A549 (cell line): ENCODE measurements around the gene PLXNA3.

Experiments
- CBX2 ChIP-seq: fragments of 200-600 bp; sonication (generic); IDR thresholded peaks from 2 replicates; pipeline ENCODE4 v1.6.1; 2016; ENCODE audit warnings: low read depth, mild to moderate bottlenecking, borderline replicate concordance
- EP300 ChIP-seq, 2 experiments: fragments of >200 bp; sonication (Bioruptor Twin); formaldehyde crosslinking; IDR thresholded peaks; 2 replicates in 1 of 2; 3 replicates in 1 of 2; pipeline ENCODE4 v1.6.1; 2016 to 2017
- HEYL ChIP-seq: fragments of 250-450 bp; sonication (Bioruptor Pico); IDR thresholded peaks from 2 replicates; pipeline ENCODE4 v1.8.0; 2021; ENCODE audit warnings: mild to moderate bottlenecking, moderate library complexity
- JUNB ChIP-seq: fragments of >200 bp; sonication (Bioruptor Twin); formaldehyde crosslinking; IDR thresholded peaks from 2 replicates; pipeline ENCODE4 v1.6.1; 2016
- NPAS2 ChIP-seq: fragments of 250-450 bp; sonication (Bioruptor Pico); IDR thresholded peaks from 2 replicates; pipeline ENCODE4 v1.8.0; 2022; ENCODE audit warnings: mild to moderate bottlenecking, moderate library complexity, borderline replicate concordance
- NR3C1 ChIP-seq: fragments of >200 bp; sonication (Bioruptor Twin); formaldehyde crosslinking; IDR thresholded peaks from 3 replicates; pipeline ENCODE4 v1.6.1; 2017
- POLR2A ChIP-seq: IDR thresholded peaks from 2 replicates; pipeline ENCODE4 v1.6.1; 2012; ENCODE audit warnings: mild to moderate bottlenecking, low read length
- SMC3 ChIP-seq: fragments of >200 bp; sonication (Bioruptor Twin); formaldehyde crosslinking; IDR thresholded peaks from 3 replicates; pipeline ENCODE4 v1.6.1; 2018; ENCODE audit warnings: inconsistent platforms
- TP53 ChIP-seq: fragments of 250-450 bp; sonication (Bioruptor Pico); IDR thresholded peaks from 2 replicates; pipeline ENCODE4 v1.5.0; 2021; ENCODE audit warnings: mild to moderate bottlenecking, moderate library complexity
- TF ChIP-seq, protein P1 (sequence below): fragments of >200 bp; sonication (Bioruptor Twin); formaldehyde crosslinking; IDR thresholded peaks from 3 replicates; pipeline ENCODE4 v1.5.1; 2016
- TF ChIP-seq, protein P2 (sequence below): fragments of 450-650 bp; IDR thresholded peaks from 2 replicates; pipeline ENCODE4 v1.6.1; 2014; ENCODE audit warnings: antibody characterized with exemption
- TF ChIP-seq, protein P3 (sequence below): IDR thresholded peaks from 2 replicates; pipeline ENCODE4 v1.6.1; 2012
- TF ChIP-seq, protein P4 (sequence below): IDR thresholded peaks from 2 replicates; pipeline ENCODE4 v1.6.1; 2012
- TF ChIP-seq, protein P5 (sequence below): fragments of 150-350 bp; IDR thresholded peaks from 2 replicates; pipeline ENCODE4 v1.6.1; 2014; ENCODE audit warnings: low read depth, mild to moderate bottlenecking, low read length

DNA sequence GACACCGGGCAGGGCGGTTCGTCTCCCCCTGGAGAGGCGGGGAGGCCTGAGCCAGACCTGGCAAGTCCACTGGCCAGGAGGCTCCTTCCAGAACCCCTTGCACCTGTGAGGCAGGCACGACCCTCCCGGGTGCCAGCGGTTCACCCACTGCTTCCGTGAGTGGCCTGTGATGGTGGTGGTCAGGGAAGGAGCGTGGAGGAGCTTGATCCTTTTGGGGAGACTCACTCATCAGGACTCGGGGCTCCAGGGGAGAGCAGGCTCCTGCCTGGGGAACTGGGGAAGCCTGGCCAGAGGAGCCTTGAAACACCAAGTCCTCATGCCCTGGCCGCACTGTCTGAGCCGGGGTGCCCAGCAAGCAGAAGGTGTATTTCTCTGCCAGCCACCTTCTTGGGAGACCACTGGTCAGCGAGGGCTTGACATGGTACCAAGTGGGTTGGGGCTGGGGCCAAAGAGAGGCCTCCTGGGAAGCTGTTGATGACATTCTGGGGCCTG lies 13.3 kb upstream of the PLXNA3 start:
- TF ChIP-seq NPAS2 (CRISPR knock-in tag) (no peak), CBX2 (no peak), JUNB (no peak), SMC3 (no peak), NR3C1 (no peak), EP300 (IDR thresholded peaks at IDR 0.05) (no peak), POLR2A (no peak), HEYL (CRISPR knock-in tag) (no peak), TP53 (CRISPR knock-in tag) (no peak)
- TF ChIP-seq, protein P1, sequence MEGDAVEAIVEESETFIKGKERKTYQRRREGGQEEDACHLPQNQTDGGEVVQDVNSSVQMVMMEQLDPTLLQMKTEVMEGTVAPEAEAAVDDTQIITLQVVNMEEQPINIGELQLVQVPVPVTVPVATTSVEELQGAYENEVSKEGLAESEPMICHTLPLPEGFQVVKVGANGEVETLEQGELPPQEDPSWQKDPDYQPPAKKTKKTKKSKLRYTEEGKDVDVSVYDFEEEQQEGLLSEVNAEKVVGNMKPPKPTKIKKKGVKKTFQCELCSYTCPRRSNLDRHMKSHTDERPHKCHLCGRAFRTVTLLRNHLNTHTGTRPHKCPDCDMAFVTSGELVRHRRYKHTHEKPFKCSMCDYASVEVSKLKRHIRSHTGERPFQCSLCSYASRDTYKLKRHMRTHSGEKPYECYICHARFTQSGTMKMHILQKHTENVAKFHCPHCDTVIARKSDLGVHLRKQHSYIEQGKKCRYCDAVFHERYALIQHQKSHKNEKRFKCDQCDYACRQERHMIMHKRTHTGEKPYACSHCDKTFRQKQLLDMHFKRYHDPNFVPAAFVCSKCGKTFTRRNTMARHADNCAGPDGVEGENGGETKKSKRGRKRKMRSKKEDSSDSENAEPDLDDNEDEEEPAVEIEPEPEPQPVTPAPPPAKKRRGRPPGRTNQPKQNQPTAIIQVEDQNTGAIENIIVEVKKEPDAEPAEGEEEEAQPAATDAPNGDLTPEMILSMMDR = no peak
- TF ChIP-seq, protein P2, sequence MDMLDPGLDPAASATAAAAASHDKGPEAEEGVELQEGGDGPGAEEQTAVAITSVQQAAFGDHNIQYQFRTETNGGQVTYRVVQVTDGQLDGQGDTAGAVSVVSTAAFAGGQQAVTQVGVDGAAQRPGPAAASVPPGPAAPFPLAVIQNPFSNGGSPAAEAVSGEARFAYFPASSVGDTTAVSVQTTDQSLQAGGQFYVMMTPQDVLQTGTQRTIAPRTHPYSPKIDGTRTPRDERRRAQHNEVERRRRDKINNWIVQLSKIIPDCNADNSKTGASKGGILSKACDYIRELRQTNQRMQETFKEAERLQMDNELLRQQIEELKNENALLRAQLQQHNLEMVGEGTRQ = no peak
- TF ChIP-seq, protein P3, sequence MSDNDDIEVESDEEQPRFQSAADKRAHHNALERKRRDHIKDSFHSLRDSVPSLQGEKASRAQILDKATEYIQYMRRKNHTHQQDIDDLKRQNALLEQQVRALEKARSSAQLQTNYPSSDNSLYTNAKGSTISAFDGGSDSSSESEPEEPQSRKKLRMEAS = no peak
- TF ChIP-seq, protein P4, sequence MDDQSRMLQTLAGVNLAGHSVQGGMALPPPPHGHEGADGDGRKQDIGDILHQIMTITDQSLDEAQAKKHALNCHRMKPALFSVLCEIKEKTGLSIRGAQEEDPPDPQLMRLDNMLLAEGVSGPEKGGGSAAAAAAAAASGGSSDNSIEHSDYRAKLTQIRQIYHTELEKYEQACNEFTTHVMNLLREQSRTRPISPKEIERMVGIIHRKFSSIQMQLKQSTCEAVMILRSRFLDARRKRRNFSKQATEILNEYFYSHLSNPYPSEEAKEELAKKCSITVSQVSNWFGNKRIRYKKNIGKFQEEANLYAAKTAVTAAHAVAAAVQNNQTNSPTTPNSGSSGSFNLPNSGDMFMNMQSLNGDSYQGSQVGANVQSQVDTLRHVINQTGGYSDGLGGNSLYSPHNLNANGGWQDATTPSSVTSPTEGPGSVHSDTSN = no peak
- TF ChIP-seq, protein P5, sequence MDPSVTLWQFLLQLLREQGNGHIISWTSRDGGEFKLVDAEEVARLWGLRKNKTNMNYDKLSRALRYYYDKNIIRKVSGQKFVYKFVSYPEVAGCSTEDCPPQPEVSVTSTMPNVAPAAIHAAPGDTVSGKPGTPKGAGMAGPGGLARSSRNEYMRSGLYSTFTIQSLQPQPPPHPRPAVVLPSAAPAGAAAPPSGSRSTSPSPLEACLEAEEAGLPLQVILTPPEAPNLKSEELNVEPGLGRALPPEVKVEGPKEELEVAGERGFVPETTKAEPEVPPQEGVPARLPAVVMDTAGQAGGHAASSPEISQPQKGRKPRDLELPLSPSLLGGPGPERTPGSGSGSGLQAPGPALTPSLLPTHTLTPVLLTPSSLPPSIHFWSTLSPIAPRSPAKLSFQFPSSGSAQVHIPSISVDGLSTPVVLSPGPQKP = no peak
